Liver (tissue), 9 donors: Measurements from ENCODE around the gene TMEM117. TPM values are rescaled to one million over a fixed set of nuclear protein-coding genes. Genes with fewer than 3 reads are reported as not detected.

Source experiments
- DNase-seq: peaks from one replicate; pipeline ENCODE4 v3.0.0-alpha.2; 2017; ENCODE audit warnings: low spot score
- H3K27ac ChIP-seq, 2 donors: one replicate each; pipeline ENCODE4 v1.7.0; 2013; ENCODE audit warnings: inconsistent platforms in 2 of 2, low read length in 2 of 2, control low read depth in 1 of 2, low read depth in 1 of 2, mild to moderate bottlenecking in 1 of 2
- H3K27me3 ChIP-seq, 4 donors: one replicate each; pipeline versions ENCODE4 v1.6.1 to v1.7.0; 2013; ENCODE audit warnings: low read length in 3 of 4, inconsistent platforms in 1 of 4, mild to moderate bottlenecking in 1 of 4, moderate library complexity in 1 of 4; ENCODE audit not compliant: control insufficient read depth in 4 of 4, insufficient read depth in 4 of 4
- H3K36me3 ChIP-seq, 4 donors: one replicate each; pipeline versions ENCODE4 v1.6.1 to v1.7.0; 2013; ENCODE audit warnings: low read length in 3 of 4, mild to moderate bottlenecking in 3 of 4, low read depth in 1 of 4, moderate library complexity in 1 of 4; ENCODE audit not compliant: control insufficient read depth in 4 of 4, insufficient read depth in 3 of 4
- H3K4me1 ChIP-seq, 4 donors: one replicate each; pipeline versions ENCODE4 v1.6.1 to v1.7.0; 2013; ENCODE audit warnings: low read length in 3 of 4, mild to moderate bottlenecking in 3 of 4, moderate library complexity in 1 of 4; ENCODE audit not compliant: control insufficient read depth in 4 of 4, insufficient read depth in 4 of 4
- H3K4me3 ChIP-seq, 3 donors: one replicate each; pipeline versions ENCODE4 v1.6.1 to v1.7.0; 2013; ENCODE audit warnings: low read length in 3 of 3, control low read depth in 1 of 3, low read depth in 1 of 3, mild to moderate bottlenecking in 1 of 3
- H3K9ac ChIP-seq, 2 donors: one replicate each; pipeline ENCODE4 v1.7.0; 2013; ENCODE audit warnings: low read length in 2 of 2, mild to moderate bottlenecking in 2 of 2, moderate library complexity in 2 of 2, control low read depth in 1 of 2, low read depth in 1 of 2
- H3K9me3 ChIP-seq, 4 donors: one replicate each; pipeline versions ENCODE4 v1.6.1 to v1.7.0; 2013; ENCODE audit warnings: low read length in 3 of 4; ENCODE audit not compliant: control insufficient read depth in 4 of 4
- EGR1 ChIP-seq, 2 donors: IDR thresholded peaks; 2 replicates each; pipeline ENCODE4 v1.6.1; 2016 to 2018; ENCODE audit warnings: antibody characterized with exemption in 2 of 2, low read depth in 2 of 2
- FOXA2 ChIP-seq: IDR thresholded peaks from 2 replicates; pipeline ENCODE4 v1.6.1; 2016; ENCODE audit warnings: antibody characterized with exemption
- GABPA ChIP-seq, 2 donors: IDR thresholded peaks in 1 of 2; conservative IDR thresholded peaks in 1 of 2; 2 replicates each; pipeline ENCODE4 v1.6.1; 2016; ENCODE audit warnings: antibody characterized with exemption in 2 of 2, mild to moderate bottlenecking in 1 of 2, moderate library complexity in 1 of 2
- HNF4A ChIP-seq, 2 donors: conservative IDR thresholded peaks; 2 replicates each; pipeline ENCODE4 v1.6.1; 2016; ENCODE audit warnings: antibody characterized with exemption in 2 of 2, mild to moderate bottlenecking in 2 of 2
- JUND ChIP-seq, 2 donors: IDR thresholded peaks; 2 replicates each; pipeline ENCODE4 v1.6.1; 2016; ENCODE audit warnings: antibody characterized with exemption in 2 of 2
- NR2F2 ChIP-seq: IDR thresholded peaks from 2 replicates; pipeline ENCODE4 v1.6.1; 2016; ENCODE audit warnings: antibody characterized with exemption
- RAD21 ChIP-seq, 2 donors: IDR thresholded peaks; 2 replicates each; pipeline ENCODE4 v1.6.1; 2016; ENCODE audit warnings: antibody characterized with exemption in 2 of 2, mild to moderate bottlenecking in 2 of 2
- RXRA ChIP-seq, 2 donors: IDR thresholded peaks; 2 replicates each; pipeline ENCODE4 v1.6.1; 2017 to 2018; ENCODE audit warnings: antibody characterized with exemption in 2 of 2, mild to moderate bottlenecking in 1 of 2
- SP1 ChIP-seq: IDR thresholded peaks from 2 replicates; pipeline ENCODE4 v1.6.1; 2018; ENCODE audit warnings: antibody characterized with exemption, mild to moderate bottlenecking
- YY1 ChIP-seq: IDR thresholded peaks from 2 replicates; pipeline ENCODE4 v1.6.1; 2016; ENCODE audit warnings: antibody characterized with exemption, mild to moderate bottlenecking
- WGBS: extraction: QIAGEN DNeasy Blood & Tissue Kit; methylation state at CpG from one replicate; pipeline ENCODE4 v1.1.7; 2013; 5-methylcytosine and 5-hydroxymethylcytosine counted together
- polyA plus RNA-seq, 2 donors: library from polyadenylated mRNA; stranded (reverse) in 1 of 2; unstranded in 1 of 2; fragments of 200-250 nt in 1 of 2; fragments of >200 nt in 1 of 2; fragmentation: Nextera tagmentation in 1 of 2; extraction: Ambion mirVana in 1 of 2; gene quantifications; one replicate each; pipeline versions ENCODE4 v1.2.1 to v1.2.3, GENCODE V29; 2013 to 2015
- total RNA-seq, 2 donors: library from RNA; depleted of rRNA; stranded (reverse); fragments of >200 nt; gene quantifications; one replicate each; pipeline ENCODE4 v1.2.3, GENCODE V29; 2014
- TF ChIP-seq, protein P1 (sequence below): fragments of 150-350 bp; IDR thresholded peaks from 2 replicates; pipeline ENCODE4 v1.5.1; 2017; ENCODE audit warnings: improper control_type of control experiment, low read depth, low read length; ENCODE audit not compliant: missing input control
- TF ChIP-seq, protein P2 (sequence below): IDR thresholded peaks from 2 replicates; pipeline ENCODE4 v1.6.1; 2016; ENCODE audit warnings: antibody characterized with exemption
- TF ChIP-seq, protein P3 (sequence below): IDR thresholded peaks from 2 replicates; pipeline ENCODE4 v1.6.1; 2016; ENCODE audit warnings: antibody characterized with exemption
- TF ChIP-seq, protein P4 (sequence below): IDR thresholded peaks from 2 replicates; pipeline ENCODE4 v1.6.1; 2016; ENCODE audit warnings: antibody characterized with exemption, mild to moderate bottlenecking
- donor health status: healthy.
- donor health status: healthy.
- donor health status: healthy.
- donor health status: healthy.
- donor health status: healthy.

Gene TMEM117
- total and polyA plus RNA-seq, 4 donors: 2.0 to 5.9 (median 3.9) TPM

DNA sequence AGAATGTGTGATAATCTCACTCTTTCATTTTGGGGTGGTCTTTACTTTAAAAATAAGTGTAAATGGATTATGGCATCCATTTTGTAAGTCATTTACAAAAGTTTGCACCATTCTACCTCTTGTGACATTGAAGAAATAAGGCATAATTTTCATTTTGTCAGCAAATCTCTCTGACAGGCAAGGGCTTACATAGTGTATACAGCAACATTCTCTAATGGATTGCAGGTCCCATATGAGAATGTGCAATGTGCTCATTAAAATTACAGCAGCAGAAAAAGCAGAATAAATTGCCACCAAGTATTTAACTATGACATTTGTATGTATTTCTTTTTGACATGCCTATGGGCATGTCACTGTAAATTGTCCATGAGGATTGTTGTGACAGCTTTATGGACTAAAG lies 223.6 kb downstream of the TMEM117 start:
- Histone ChIP-seq H3K4me1 (no peaks in the 10 kb centered on the region), H3K9ac (no peak overlapping the region), H3K27ac (no peak overlapping the region), H3K4me3 (no peak overlapping the region), H3K27me3 (no peaks in the 10 kb centered on the region), H3K36me3 (no peaks in the 10 kb centered on the region), H3K9me3 (no peaks in the 10 kb centered on the region)
- TF ChIP-seq, protein P1, sequence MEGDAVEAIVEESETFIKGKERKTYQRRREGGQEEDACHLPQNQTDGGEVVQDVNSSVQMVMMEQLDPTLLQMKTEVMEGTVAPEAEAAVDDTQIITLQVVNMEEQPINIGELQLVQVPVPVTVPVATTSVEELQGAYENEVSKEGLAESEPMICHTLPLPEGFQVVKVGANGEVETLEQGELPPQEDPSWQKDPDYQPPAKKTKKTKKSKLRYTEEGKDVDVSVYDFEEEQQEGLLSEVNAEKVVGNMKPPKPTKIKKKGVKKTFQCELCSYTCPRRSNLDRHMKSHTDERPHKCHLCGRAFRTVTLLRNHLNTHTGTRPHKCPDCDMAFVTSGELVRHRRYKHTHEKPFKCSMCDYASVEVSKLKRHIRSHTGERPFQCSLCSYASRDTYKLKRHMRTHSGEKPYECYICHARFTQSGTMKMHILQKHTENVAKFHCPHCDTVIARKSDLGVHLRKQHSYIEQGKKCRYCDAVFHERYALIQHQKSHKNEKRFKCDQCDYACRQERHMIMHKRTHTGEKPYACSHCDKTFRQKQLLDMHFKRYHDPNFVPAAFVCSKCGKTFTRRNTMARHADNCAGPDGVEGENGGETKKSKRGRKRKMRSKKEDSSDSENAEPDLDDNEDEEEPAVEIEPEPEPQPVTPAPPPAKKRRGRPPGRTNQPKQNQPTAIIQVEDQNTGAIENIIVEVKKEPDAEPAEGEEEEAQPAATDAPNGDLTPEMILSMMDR: no peak
- TF ChIP-seq SP1 (no peak), FOXA2 (no peak), RXRA (IDR thresholded peaks at IDR 0.05) (no peak), EGR1 (IDR thresholded peaks at IDR 0.05; ENCODE audit: low read depth in 2 of 2) (no peak)
- TF ChIP-seq, protein P2, sequence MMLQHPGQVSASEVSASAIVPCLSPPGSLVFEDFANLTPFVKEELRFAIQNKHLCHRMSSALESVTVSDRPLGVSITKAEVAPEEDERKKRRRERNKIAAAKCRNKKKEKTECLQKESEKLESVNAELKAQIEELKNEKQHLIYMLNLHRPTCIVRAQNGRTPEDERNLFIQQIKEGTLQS: no peak
- DNase-seq: no peak

DNA sequence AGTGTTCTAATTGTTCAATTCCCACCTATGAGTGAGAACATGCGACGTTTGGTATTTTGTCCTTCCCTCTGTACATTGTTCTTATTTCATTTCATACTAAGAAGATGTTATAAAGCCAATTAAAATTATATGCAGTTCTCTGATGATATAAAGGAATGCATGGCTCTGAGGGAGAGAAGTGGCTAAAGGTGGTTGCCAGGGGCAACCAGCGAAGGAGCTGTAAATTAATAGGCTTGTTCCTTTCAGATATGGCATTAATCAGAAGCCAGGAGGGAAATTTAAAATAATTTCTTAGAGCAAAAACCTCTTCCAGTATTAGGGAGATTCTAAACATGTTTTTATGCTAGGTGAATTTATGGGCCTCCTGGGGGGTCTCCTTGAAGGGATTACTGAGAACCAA lies 227.8 kb downstream of the TMEM117 start:
- WGBS: 96% methylated on average over 3 of the region's 3 CpGs
- Histone ChIP-seq H3K27ac (no peak overlapping the region), H3K9ac (no peak overlapping the region), H3K27me3 (no peaks in the 10 kb centered on the region), H3K4me1 (peaks cover 0 to 7% (median 0%) of the 10 kb centered on the region in 4 donors), H3K4me3 (no peak overlapping the region), H3K36me3 (no peaks in the 10 kb centered on the region), H3K9me3 (no peaks in the 10 kb centered on the region)
- no peak for TF ChIP-seq GABPA (IDR thresholded peaks at IDR 0.05 in 1 of 2, conservative IDR thresholded peaks at IDR 0.05 in 1 of 2)
- TF ChIP-seq SP1: no peak
- TF ChIP-seq JUND (IDR thresholded peaks at IDR 0.05): no peak
- TF ChIP-seq RXRA (IDR thresholded peaks at IDR 0.05): no peak
- TF ChIP-seq, protein P1: no peak
- TF ChIP-seq YY1: no peak
- no peak for TF ChIP-seq EGR1 (IDR thresholded peaks at IDR 0.05; ENCODE audit: low read depth in 2 of 2)
- no peak for DNase-seq

DNA sequence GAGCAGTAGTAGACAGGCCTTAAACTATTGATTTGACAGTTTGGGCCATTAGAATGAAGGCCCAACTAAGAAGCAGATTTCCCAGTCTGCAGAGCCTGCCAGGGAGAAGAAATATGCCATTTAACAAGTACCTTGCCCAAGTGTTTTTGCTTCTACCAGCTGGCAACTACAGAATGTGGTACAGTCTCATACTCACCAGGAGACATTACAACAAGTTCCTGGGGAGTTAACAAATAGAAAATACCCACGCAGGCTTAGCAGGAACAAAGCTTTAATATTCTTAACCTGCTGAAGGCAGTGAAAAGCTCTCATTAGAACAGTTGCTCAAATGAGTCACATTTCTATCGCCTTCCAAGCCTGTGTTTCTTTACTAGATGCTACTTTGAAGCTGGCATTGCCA lies 241.0 kb downstream of the TMEM117 start:
- no peak overlapping the region for H3K27ac ChIP-seq
- no peaks in the 10 kb centered on the region for H3K36me3 ChIP-seq
- DNase-seq: no peak
- no peak overlapping the region for H3K4me3 ChIP-seq
- no peaks in the 10 kb centered on the region for H3K27me3 ChIP-seq
- no peak overlapping the region for H3K9ac ChIP-seq
- H3K9me3 ChIP-seq: no peaks in the 10 kb centered on the region
- WGBS: 83% methylated on average over 2 of the region's 2 CpGs
- H3K4me1 ChIP-seq: no peaks in the 10 kb centered on the region
- TF ChIP-seq SP1: no peak
- TF ChIP-seq NR2F2: no peak
- no peak for TF ChIP-seq HNF4A (conservative IDR thresholded peaks at IDR 0.05)
- TF ChIP-seq, protein P1: no peak
- TF ChIP-seq, protein P3, sequence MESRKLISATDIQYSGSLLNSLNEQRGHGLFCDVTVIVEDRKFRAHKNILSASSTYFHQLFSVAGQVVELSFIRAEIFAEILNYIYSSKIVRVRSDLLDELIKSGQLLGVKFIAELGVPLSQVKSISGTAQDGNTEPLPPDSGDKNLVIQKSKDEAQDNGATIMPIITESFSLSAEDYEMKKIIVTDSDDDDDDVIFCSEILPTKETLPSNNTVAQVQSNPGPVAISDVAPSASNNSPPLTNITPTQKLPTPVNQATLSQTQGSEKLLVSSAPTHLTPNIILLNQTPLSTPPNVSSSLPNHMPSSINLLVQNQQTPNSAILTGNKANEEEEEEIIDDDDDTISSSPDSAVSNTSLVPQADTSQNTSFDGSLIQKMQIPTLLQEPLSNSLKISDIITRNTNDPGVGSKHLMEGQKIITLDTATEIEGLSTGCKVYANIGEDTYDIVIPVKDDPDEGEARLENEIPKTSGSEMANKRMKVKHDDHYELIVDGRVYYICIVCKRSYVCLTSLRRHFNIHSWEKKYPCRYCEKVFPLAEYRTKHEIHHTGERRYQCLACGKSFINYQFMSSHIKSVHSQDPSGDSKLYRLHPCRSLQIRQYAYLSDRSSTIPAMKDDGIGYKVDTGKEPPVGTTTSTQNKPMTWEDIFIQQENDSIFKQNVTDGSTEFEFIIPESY: no peak
- no peak for TF ChIP-seq YY1
- TF ChIP-seq RXRA (IDR thresholded peaks at IDR 0.05): no peak
- TF ChIP-seq RAD21 (IDR thresholded peaks at IDR 0.05): no peak
- TF ChIP-seq, protein P2: no peak
- TF ChIP-seq FOXA2: no peak
- TF ChIP-seq, protein P4, sequence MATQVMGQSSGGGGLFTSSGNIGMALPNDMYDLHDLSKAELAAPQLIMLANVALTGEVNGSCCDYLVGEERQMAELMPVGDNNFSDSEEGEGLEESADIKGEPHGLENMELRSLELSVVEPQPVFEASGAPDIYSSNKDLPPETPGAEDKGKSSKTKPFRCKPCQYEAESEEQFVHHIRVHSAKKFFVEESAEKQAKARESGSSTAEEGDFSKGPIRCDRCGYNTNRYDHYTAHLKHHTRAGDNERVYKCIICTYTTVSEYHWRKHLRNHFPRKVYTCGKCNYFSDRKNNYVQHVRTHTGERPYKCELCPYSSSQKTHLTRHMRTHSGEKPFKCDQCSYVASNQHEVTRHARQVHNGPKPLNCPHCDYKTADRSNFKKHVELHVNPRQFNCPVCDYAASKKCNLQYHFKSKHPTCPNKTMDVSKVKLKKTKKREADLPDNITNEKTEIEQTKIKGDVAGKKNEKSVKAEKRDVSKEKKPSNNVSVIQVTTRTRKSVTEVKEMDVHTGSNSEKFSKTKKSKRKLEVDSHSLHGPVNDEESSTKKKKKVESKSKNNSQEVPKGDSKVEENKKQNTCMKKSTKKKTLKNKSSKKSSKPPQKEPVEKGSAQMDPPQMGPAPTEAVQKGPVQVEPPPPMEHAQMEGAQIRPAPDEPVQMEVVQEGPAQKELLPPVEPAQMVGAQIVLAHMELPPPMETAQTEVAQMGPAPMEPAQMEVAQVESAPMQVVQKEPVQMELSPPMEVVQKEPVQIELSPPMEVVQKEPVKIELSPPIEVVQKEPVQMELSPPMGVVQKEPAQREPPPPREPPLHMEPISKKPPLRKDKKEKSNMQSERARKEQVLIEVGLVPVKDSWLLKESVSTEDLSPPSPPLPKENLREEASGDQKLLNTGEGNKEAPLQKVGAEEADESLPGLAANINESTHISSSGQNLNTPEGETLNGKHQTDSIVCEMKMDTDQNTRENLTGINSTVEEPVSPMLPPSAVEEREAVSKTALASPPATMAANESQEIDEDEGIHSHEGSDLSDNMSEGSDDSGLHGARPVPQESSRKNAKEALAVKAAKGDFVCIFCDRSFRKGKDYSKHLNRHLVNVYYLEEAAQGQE: no peak
